ENCODE measurements around the gene MBTPS1. TPM values are rescaled to one million over a fixed set of nuclear protein-coding genes. Genes with fewer than 3 reads are reported as not detected.

The MBTPS1 gene
- total RNA-seq, 1 donor from 2014 or later, result 122 TPM

DNA sequence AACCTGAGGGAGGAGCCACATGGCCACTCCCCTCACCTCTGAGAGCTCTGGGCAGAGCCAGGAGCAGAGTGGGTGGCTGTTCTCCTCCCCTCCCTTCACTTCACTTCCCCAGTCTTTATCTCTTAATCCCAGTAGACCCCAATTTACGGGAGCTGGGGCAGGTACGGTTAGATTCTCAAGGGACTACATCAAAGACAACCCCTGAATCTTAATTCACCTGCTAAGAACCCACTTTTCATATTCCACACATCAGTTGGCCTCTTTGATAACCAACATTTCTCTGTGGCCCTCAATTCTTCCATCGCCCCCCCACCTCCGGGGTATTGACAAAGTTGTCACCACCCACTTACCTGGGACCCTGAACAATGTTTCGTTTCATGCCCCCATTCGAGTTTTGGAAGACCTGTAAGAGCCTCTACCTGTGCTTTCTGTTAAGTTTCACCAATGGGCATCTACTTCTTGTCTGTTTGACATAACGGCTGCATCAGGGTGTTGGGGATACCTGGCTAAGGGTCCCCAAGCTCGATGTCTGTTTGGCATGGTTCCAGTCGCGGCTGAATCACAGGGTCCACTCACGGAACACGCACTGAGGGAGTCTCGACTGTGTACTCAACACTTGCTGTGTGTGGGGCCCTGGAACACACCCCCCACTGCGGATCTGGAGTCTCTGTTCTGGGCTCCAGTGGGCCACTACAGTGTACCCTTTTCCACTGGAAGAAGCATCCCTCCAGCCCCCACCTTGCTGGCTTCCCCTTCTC is 102.0 kb downstream of the MBTPS1 start:
- no peak for DNase-seq (ENCODE audit: extremely low read depth, low read depth, low spot score)

DNA sequence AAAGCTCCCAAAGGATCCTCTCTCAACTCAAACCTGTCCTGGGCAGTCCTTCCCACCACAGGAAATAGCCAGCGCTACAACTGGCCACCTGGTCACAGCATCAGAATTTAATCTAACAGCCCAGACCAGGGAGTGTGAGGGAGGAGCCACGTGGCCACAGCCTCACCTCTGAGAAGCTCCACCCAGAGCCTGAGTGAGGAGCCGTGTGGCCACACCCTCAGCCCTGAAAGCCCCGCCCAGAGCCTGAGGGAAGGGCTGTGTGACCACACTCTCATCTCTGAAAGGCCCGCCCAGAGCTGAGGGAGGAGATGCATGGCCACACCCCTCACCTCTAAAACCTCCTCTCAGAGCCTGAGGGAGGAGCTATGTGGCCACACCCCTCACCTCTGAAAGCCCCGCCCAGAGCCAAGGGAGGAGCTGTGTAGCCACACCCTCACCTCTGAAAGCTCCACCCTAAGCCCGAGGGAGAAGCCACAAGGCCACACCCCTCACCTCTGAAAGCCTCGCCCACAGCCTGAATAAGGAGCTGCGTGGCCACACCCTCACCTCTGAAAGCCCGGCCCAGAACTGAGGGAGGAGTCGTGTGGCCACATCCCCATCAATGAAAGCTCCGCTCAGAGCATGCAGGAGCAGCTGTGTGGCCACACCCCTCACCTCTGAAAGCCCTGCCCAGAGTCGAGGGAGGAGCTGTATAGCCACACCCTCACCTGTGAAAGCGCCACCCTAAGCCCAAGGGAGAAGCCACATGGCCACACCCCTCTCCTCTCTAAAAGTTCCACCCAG is 102.8 kb downstream of the MBTPS1 start:
- DNase-seq (ENCODE audit: extremely low read depth, low read depth, low spot score), result no peak

DNA sequence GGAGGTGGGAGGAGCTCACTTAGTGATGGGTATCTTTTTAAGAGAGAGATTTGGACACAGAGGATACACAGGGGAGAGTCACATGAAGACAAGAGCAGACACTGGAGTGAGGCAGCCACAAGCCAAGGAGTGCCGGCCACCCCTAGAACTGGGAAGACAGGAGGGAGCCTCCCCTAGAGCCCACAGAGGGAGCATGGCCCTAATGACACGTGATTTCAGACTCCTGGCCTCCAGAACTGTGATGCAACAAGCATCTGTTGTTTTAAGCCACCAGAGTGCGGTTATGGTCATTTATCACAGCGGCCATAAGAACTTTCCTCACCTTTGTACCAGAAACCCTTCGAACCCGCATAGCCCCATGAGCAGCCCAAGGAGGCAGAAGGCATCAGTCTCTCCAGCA is 107.5 kb downstream of the MBTPS1 start:
- DNase-seq (ENCODE audit: extremely low read depth, low read depth, low spot score), result no peak

DNA sequence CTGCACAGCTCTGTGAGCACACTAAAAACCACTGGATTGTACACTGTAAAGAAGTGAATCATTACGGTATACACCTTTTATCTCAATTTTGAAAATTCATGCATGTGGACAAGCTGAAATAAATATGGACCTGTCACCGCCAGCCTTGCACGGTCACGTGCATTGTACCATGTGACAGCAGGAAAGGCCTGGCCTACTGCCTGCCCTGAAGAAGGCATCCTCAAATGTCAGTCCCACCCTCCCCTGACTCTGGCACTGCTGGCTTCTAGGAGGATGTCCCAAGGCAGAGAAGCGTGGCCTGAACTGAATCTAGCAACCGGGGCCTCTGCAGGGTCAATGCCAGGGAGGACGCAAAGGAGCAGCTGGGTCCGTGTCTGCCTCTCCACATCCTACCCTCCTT is 108.8 kb downstream of the MBTPS1 start:
- no peak for DNase-seq (ENCODE audit: extremely low read depth, low read depth, low spot score)

DNA sequence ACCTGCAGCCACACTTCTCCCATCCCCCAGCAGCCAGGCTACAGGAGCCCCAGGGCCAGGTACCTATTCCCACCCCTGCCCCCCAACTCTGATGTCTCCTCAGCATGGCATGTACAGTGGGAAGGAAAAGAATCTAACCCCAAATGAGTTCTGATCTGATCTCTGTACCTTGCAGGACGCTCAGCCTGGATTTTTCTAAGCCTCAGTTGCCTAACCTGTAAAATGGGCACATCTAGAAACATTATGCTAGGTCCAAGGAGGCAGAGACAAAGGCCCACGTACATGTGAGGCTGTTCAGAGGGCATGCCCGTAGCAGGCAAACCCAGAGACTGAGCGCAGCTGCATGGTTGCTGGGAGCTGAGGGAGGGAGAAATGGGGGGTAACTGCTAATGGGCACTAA is 109.2 kb downstream of the MBTPS1 start:
- no peak for DNase-seq (ENCODE audit: extremely low read depth, low read depth, low spot score)

DNA sequence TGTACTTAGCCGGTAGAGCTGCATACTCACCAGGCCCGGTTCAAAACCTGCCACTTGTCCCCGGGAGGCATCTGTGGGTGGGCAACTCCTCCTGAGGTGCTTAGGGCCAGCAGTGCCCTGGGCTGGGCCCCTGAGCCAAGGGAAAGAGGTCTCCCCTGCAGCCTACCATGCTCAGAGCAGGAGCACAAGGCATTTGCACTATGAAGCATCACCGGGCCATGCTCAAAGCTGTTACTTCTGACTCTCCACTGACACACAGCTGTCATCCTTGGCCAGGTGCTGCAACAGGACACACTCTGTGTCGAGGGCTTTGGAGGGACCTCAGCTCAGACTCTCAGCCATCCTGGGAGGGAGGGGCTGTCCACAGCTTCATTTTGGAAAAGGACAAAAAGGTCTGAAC is 111.4 kb downstream of the MBTPS1 start:
- DNase-seq (ENCODE audit: extremely low read depth, low read depth, low spot score), result no peak

DNA sequence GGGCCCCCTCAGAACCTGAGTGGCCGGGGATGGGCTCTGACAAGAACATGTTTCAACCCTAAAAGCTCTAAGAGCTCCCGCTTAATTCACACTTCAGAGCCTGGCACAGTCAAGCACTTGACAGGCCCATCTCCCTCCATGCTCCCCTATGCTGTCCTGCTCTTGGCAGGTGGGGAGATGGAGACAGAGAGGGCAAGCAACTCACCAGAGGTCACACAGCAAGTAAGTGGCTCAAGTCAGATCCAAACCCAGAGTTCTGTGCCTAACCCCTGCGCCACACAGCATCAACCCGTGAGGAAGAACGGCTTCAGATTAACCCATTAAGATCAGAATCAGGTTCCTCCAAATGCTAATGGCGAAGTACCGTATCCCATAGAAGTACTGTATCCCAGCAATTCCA is 112.3 kb downstream of the MBTPS1 start:
- no peak for DNase-seq (ENCODE audit: extremely low read depth, low read depth, low spot score)

Other genes starting within 250 kb of the MBTPS1 start
- 3.2 and 4.7 TPM in 2 replicates for gene MLYCD, start 217.8 kb downstream of the MBTPS1 start, total RNA-seq
- gene OSGIN1, start 163.7 kb downstream of the MBTPS1 start, total RNA-seq, result 4.1 and 12.9 TPM in 2 replicates
- not detected in 2 replicates for gene NECAB2, start 148.7 kb downstream of the MBTPS1 start, total RNA-seq
- gene SLC38A8, start 74.1 kb downstream of the MBTPS1 start, total RNA-seq, result not detected in 2 replicates
- 19.1 and 23.7 TPM in 2 replicates for gene HSDL1, start 28.2 kb upstream of the MBTPS1 start, total RNA-seq
- not detected in 2 replicates for gene DNAAF1, start 28.4 kb upstream of the MBTPS1 start, total RNA-seq
- gene TAF1C, start 70.1 kb upstream of the MBTPS1 start, total RNA-seq, result 21.3 and 62.0 TPM in 2 replicates
- 0.06 TPM in 1 of 2 replicates, not detected in the other for gene ADAD2, start 74.2 kb upstream of the MBTPS1 start, total RNA-seq
- gene KCNG4, start 123.1 kb upstream of the MBTPS1 start, total RNA-seq, result not detected in 2 replicates
- gene WFDC1, start 177.9 kb upstream of the MBTPS1 start, total RNA-seq, result not detected in 2 replicates